Hematopoietic multipotent progenitor cell treated with erythropoietin and hydrocortisone succinate and interleukin-3 and kit ligand, for 15 days (in vitro differentiated cells): ENCODE data around the gene DDI2.
A peak's percentile ranks its signal among the peaks of the same experiment; 100 is the strongest.

Experiments
- DNase-seq: peaks from one replicate; pipeline ENCODE4 v3.0.0-alpha.2; 2015; ENCODE audit warnings: low spot score

Gene DDI2

GRCh38 chr1:15605398-15606383 lies 11.6 kb upstream of the DDI2 start:
- DNase-seq = no peak

- DNase-seq = no peak
These were observed 7.6 kb upstream of the DDI2 start for GRCh38 chr1:15609631-15610030.

GRCh38 chr1:15610167-15610566 lies 7.1 kb upstream of the DDI2 start:
- DNase-seq = no peak

GRCh38 chr1:15616373-15617172 lies 685 bp upstream of the DDI2 start:
- no peak for DNase-seq

- peak; percentile 49 for DNase-seq
These were observed 908 bp downstream of the DDI2 start for GRCh38 chr1:15618077-15618654.

GRCh38 chr1:15618655-15619525 lies 1.6 kb downstream of the DDI2 start:
- DNase-seq = no peak

- DNase-seq = peak; percentile 51
These were observed 2.9 kb downstream of the DDI2 start for GRCh38 chr1:15620155-15620545.

- no peak for DNase-seq
These were observed 3.8 kb downstream of the DDI2 start for GRCh38 chr1:15620902-15621682.

GRCh38 chr1:15621975-15622374 lies 4.7 kb downstream of the DDI2 start:
- no peak for DNase-seq

- DNase-seq = peak; percentile 74
These were observed 5.6 kb downstream of the DDI2 start for GRCh38 chr1:15622712-15623373.

- no peak for DNase-seq
These were observed 6.2 kb downstream of the DDI2 start for GRCh38 chr1:15623435-15623834.

- DNase-seq = no peak
These were observed 7.0 kb downstream of the DDI2 start for GRCh38 chr1:15624133-15624714.

- no peak for DNase-seq
These were observed 8.0 kb downstream of the DDI2 start for GRCh38 chr1:15625056-15625917.

GRCh38 chr1:15626269-15626950 lies 9.2 kb downstream of the DDI2 start:
- DNase-seq = no peak

GRCh38 chr1:15627343-15627988 lies 10.2 kb downstream of the DDI2 start:
- no peak for DNase-seq

GRCh38 chr1:15628003-15628402 lies 10.7 kb downstream of the DDI2 start:
- DNase-seq = peak; percentile 87

GRCh38 chr1:15633756-15634420 lies 16.6 kb downstream of the DDI2 start:
- DNase-seq = no peak
